ENCODE measurements around the gene PTPRQ.

Gene PTPRQ

DNA sequence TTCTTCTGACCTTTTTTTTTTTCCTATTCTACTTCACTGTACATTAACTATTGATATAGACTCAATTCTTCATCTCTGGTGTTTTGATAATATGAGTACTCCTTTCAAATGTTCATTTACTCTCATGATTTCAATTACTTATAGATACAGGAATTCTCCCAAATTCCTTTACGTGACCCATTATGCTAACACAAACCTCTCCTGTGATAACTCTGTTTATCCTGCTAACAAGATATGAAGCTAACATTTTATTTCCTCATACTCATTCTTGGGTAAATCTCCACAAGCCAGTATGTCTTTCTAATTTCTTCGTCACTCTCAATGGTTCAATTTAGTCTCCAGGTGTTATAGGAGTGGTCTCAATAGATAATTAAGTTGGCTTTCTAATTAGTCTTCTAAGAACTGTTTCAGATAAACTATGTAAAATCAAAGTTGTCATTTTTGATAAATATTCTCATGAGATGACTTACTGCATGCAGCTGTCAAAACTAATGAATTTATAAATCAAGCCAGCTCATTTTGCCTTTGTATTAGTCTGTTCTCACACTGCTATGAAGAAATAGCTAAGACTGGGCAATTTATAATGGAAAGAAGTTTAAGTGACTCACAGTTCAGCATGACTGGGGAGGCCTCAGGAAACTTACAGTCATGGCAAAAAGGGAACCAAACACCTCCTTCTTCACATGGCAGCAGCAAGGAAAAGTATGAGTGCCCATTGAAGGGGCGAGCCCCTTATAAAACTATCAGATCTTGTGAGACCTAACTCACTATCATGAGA is 132.8 kb downstream of the PTPRQ start:
- no peak for DNase-seq

DNA sequence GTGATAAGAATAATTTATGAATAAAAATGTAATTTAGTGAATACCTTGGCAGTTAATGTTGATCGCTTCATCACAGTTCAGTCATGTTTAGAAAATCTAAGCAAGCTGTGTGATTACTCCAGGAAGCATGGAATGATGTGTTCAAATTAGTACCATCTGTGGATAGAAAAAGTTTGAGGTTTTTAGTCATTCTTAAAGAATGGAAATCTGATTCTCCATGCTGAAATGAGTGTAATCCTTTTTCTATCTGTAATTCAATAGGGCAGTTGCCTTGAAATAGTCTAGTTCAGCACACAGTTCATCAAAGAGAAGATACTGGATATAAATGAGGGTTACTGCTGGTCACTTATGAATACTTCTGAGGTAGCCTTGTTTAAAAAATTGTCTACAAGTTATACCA is 136.2 kb downstream of the PTPRQ start:
- DNase-seq: no peak
- Histone ChIP-seq H3K36me3 (no peaks in the 10 kb centered on the region), H3K4me3 (ENCODE audit: low read depth, low read length) (no peak overlapping the region), H3K27ac (no peak overlapping the region), H3K9me3 (ENCODE audit: severe bottlenecking) (no peaks in the 10 kb centered on the region), H3K27me3 (ENCODE audit: insufficient read depth, low read depth, severe bottlenecking) (no peaks in the 10 kb centered on the region)
- no peak for TF ChIP-seq CTCF (IDR thresholded peaks at IDR 0.05; ENCODE audit: low read depth, low read length)

More for the DNA sequence above, 132.8 kb downstream of the PTPRQ start:
- Histone ChIP-seq H3K9me3 (ENCODE audit: severe bottlenecking) (no peaks in the 10 kb centered on the region), H3K27me3 (ENCODE audit: insufficient read depth, low read depth, severe bottlenecking) (no peaks in the 10 kb centered on the region), H3K36me3 (no peaks in the 10 kb centered on the region), H3K4me3 (ENCODE audit: low read depth, low read length) (no peak overlapping the region), H3K27ac (no peak overlapping the region)
- no peak for TF ChIP-seq CTCF (IDR thresholded peaks at IDR 0.05; ENCODE audit: low read depth, low read length)

- DNase-seq: no peak
- no peaks in the 10 kb centered on the region for H3K36me3 ChIP-seq
- no peak for TF ChIP-seq CTCF (IDR thresholded peaks at IDR 0.05; ENCODE audit: low read depth, low read length)
These were observed 137.7 kb downstream of the PTPRQ start for GRCh38 chr12:80581783-80582182.

DNA sequence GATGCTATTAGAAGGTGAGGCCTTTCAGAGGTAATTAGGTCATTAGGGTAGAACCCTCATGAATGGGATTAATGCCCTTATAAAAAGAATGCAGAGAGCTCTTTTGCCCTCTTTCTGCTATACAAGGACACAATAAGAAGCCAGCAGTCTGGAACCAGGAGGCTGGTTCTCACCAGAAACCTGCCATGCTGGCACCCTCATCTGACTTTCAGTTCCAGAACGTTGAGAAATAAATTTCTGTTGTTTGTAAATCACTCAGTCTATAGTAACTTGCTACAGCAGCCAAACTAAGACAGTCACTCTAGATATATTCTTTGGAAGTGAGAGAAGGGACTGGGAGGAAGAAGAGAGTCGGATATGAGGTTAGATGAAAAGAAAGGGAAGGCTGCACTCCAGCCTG is 138.4 kb downstream of the PTPRQ start:
- no peaks in the 10 kb centered on the region for H3K27me3 ChIP-seq (ENCODE audit: insufficient read depth, low read depth, severe bottlenecking)
- no peaks in the 10 kb centered on the region for H3K9me3 ChIP-seq (ENCODE audit: severe bottlenecking)
- no peak overlapping the region for H3K27ac ChIP-seq
- no peaks in the 10 kb centered on the region for H3K36me3 ChIP-seq
- TF ChIP-seq CTCF (IDR thresholded peaks at IDR 0.05; ENCODE audit: low read depth, low read length): no peak
- no peak for DNase-seq
- H3K4me3 ChIP-seq (ENCODE audit: low read depth, low read length): no peak overlapping the region

More at GRCh38 chr12:80581783-80582182, 137.7 kb downstream of the PTPRQ start:
- H3K27ac ChIP-seq: no peak overlapping the region
- H3K4me3 ChIP-seq (ENCODE audit: low read depth, low read length): no peak overlapping the region
- H3K9me3 ChIP-seq (ENCODE audit: severe bottlenecking): no peaks in the 10 kb centered on the region
- H3K27me3 ChIP-seq (ENCODE audit: insufficient read depth, low read depth, severe bottlenecking): no peaks in the 10 kb centered on the region

DNA sequence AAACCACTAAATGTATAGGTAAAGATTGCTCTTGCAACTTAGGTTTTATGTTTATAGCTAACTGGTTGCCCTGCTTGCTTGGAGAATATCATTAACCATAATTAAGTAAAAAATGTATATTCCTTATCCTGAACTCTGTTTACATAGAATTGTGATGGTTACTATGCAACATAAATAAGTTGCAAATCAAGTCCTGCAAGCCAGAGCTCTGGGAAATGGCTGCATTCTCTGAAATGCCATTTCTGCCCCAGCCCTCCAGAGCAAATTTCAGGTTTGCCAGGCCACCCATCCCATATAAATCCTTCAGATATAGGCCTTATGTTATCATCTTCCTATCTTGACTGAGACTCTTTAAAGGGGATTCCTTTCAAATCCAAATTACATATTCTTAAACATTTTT is 145.0 kb downstream of the PTPRQ start:
- H3K27ac ChIP-seq: no peak overlapping the region
- H3K9me3 ChIP-seq (ENCODE audit: severe bottlenecking): no peaks in the 10 kb centered on the region
- no peak for TF ChIP-seq CTCF (IDR thresholded peaks at IDR 0.05; ENCODE audit: low read depth, low read length)
- DNase-seq: no peak
- no peaks in the 10 kb centered on the region for H3K27me3 ChIP-seq (ENCODE audit: insufficient read depth, low read depth, severe bottlenecking)
- H3K36me3 ChIP-seq: no peaks in the 10 kb centered on the region
- no peak overlapping the region for H3K4me3 ChIP-seq (ENCODE audit: low read depth, low read length)

- DNase-seq: no peak
- H3K9me3 ChIP-seq (ENCODE audit: severe bottlenecking): no peaks in the 10 kb centered on the region
- H3K36me3 ChIP-seq: no peaks in the 10 kb centered on the region
- no peaks in the 10 kb centered on the region for H3K27me3 ChIP-seq (ENCODE audit: insufficient read depth, low read depth, severe bottlenecking)
- no peak overlapping the region for H3K27ac ChIP-seq
- TF ChIP-seq CTCF (IDR thresholded peaks at IDR 0.05; ENCODE audit: low read depth, low read length): no peak
- no peak overlapping the region for H3K4me3 ChIP-seq (ENCODE audit: low read depth, low read length)
These were observed 146.1 kb downstream of the PTPRQ start for GRCh38 chr12:80590085-80590484.
